MV-4-11 (cell line): ENCODE measurements around the gene TRIM38.
"Not testable (repeated sequence)": the region's sequence is repeated elsewhere in the genome, so short reads cannot be mapped to it uniquely, and the experiment has no call there.

Experiments
- DNase-seq: peaks from one replicate; lab custom pipeline; 2025; lab: John Stamatoyannopoulos, UW

The TRIM38 gene

GRCh38 chr6:25971187-25971821, 8.7 kb downstream of the TRIM38 start:
- DNase-seq = peak; percentile 56

- DNase-seq = no peak
These were observed 9.5 kb downstream of the TRIM38 start for GRCh38 chr6:25972128-25972527.

GRCh38 chr6:25972902-25973301, 10.3 kb downstream of the TRIM38 start:
- DNase-seq = no peak

- DNase-seq = no peak
These were observed 11.4 kb downstream of the TRIM38 start for GRCh38 chr6:25973923-25974555.

- DNase-seq = no peak
These were observed 13.4 kb downstream of the TRIM38 start for GRCh38 chr6:25975923-25976560.

- DNase-seq = no peak
These were observed 18.3 kb downstream of the TRIM38 start for GRCh38 chr6:25980935-25981334.

- no peak for DNase-seq
These were observed 19.1 kb downstream of the TRIM38 start for GRCh38 chr6:25981568-25982263.

GRCh38 chr6:25984265-25984664, 21.7 kb downstream of the TRIM38 start:
- DNase-seq = no peak

- peak; percentile 66 for DNase-seq
These were observed 25.2 kb downstream of the TRIM38 start for GRCh38 chr6:25987845-25988244.

- DNase-seq = no peak
These were observed 27.7 kb downstream of the TRIM38 start for GRCh38 chr6:25990172-25990873.

GRCh38 chr6:25991785-25992412, 29.3 kb downstream of the TRIM38 start:
- peak; percentile 93 for DNase-seq

GRCh38 chr6:25992413-25993340, 30.1 kb downstream of the TRIM38 start:
- DNase-seq = peak; percentile 87

GRCh38 chr6:25993341-25993684, 30.7 kb downstream of the TRIM38 start:
- not testable (repeated sequence) for DNase-seq

- no peak for DNase-seq
These were observed 32.9 kb downstream of the TRIM38 start for GRCh38 chr6:25995507-25995906.

GRCh38 chr6:25997921-25998320, 35.3 kb downstream of the TRIM38 start:
- no peak for DNase-seq

- DNase-seq = no peak
These were observed 35.8 kb downstream of the TRIM38 start for GRCh38 chr6:25998379-25998778.

- peak; percentile 25 for DNase-seq
These were observed 36.6 kb downstream of the TRIM38 start for GRCh38 chr6:25999225-25999624.

- no peak for DNase-seq
These were observed 38.0 kb downstream of the TRIM38 start for GRCh38 chr6:26000366-26001144.

- DNase-seq = no peak
These were observed 40.6 kb downstream of the TRIM38 start for GRCh38 chr6:26003102-26003694.
